PFSK-1 (cell line): ENCODE measurements around the gene ASTE1.

ENCODE experiments used
- FOXP2 ChIP-seq: optimal IDR thresholded peaks from 2 replicates; pipeline ENCODE3; 2011; ENCODE audit warnings: borderline replicate concordance, control low read depth, inconsistent platforms; ENCODE audit not compliant: insufficient read depth; ENCODE audit errors: extremely low read length, extremely low read depth
- POLR2AphosphoS5 ChIP-seq: IDR thresholded peaks from 2 replicates; pipeline ENCODE4 v1.6.1; 2012; ENCODE audit warnings: low read depth, mild to moderate bottlenecking, control low read depth, low read length, moderate library complexity
- SIN3A ChIP-seq: IDR thresholded peaks from 2 replicates; pipeline ENCODE4 v1.6.1; 2012; ENCODE audit warnings: mild to moderate bottlenecking, low read length, moderate library complexity, borderline replicate concordance; ENCODE audit not compliant: insufficient read depth
- TAF1 ChIP-seq: IDR thresholded peaks from 2 replicates; pipeline ENCODE4 v1.6.1; 2012; ENCODE audit warnings: low read length, control low read depth, borderline replicate concordance; ENCODE audit not compliant: insufficient read depth
- TF ChIP-seq, protein P1 (sequence below), 2 experiments: IDR thresholded peaks; 2 replicates each; pipeline versions ENCODE4 v1.6.1 to v1.8.0; 2011 to 2012; ENCODE audit warnings: low read depth in 2 of 2, low read length in 2 of 2, control low read depth in 1 of 2, inconsistent platforms in 1 of 2, mild to moderate bottlenecking in 1 of 2, moderate library complexity in 1 of 2; ENCODE audit not compliant: insufficient read depth in 1 of 2

The ASTE1 gene

DNA sequence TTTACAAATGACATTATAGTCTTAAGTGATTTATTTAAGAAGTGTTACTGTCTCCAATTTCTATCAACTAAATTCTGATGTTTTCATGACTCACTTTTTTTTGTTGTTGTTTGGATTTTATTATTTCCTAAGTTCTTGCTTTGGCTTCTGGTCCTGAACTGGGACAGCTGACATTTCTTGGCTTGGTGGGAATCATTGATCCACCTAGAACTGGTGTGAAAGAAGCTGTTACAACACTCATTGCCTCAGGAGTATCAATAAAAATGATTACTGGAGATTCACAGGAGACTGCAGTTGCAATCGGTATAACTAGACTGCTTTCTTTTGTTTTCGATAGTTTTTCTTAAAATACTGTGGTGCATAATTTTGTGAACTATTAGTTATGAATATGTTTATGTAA, 47.5 kb downstream of the ASTE1 start:
- no peak for TF ChIP-seq TAF1
- TF ChIP-seq FOXP2, result no peak
- TF ChIP-seq, protein P1, sequence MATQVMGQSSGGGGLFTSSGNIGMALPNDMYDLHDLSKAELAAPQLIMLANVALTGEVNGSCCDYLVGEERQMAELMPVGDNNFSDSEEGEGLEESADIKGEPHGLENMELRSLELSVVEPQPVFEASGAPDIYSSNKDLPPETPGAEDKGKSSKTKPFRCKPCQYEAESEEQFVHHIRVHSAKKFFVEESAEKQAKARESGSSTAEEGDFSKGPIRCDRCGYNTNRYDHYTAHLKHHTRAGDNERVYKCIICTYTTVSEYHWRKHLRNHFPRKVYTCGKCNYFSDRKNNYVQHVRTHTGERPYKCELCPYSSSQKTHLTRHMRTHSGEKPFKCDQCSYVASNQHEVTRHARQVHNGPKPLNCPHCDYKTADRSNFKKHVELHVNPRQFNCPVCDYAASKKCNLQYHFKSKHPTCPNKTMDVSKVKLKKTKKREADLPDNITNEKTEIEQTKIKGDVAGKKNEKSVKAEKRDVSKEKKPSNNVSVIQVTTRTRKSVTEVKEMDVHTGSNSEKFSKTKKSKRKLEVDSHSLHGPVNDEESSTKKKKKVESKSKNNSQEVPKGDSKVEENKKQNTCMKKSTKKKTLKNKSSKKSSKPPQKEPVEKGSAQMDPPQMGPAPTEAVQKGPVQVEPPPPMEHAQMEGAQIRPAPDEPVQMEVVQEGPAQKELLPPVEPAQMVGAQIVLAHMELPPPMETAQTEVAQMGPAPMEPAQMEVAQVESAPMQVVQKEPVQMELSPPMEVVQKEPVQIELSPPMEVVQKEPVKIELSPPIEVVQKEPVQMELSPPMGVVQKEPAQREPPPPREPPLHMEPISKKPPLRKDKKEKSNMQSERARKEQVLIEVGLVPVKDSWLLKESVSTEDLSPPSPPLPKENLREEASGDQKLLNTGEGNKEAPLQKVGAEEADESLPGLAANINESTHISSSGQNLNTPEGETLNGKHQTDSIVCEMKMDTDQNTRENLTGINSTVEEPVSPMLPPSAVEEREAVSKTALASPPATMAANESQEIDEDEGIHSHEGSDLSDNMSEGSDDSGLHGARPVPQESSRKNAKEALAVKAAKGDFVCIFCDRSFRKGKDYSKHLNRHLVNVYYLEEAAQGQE (IDR thresholded peaks at IDR 0.05; ENCODE audit: insufficient read depth in 1 of 2, low read depth in 2 of 2, low read length in 2 of 2), result no peak
- TF ChIP-seq SIN3A, result no peak
- no peak for TF ChIP-seq POLR2AphosphoS5

DNA sequence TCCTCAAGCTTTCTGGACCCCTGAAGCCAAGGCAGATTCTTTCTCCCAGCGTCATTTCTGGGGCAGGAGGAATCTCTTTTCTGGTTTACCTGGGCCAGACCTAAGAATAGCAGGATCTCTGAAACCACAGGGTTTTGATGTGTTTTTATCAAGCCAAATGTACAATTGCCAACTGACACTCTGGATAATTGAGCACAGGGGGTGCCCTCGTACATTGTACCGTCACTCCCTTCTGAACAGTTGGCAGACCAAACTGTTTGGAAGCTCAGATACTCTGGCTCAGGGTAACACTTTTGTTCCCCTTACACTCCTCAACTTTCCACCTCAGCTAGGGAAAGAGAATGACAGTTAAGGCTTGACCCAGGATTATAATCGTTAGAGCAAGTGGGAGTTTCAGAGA, 49.9 kb downstream of the ASTE1 start:
- TF ChIP-seq FOXP2 (no peak), SIN3A (no peak), TAF1 (no peak), POLR2AphosphoS5 (no peak)
- TF ChIP-seq, protein P1 (IDR thresholded peaks at IDR 0.05; ENCODE audit: insufficient read depth in 1 of 2, low read depth in 2 of 2, low read length in 2 of 2), result no peak

DNA sequence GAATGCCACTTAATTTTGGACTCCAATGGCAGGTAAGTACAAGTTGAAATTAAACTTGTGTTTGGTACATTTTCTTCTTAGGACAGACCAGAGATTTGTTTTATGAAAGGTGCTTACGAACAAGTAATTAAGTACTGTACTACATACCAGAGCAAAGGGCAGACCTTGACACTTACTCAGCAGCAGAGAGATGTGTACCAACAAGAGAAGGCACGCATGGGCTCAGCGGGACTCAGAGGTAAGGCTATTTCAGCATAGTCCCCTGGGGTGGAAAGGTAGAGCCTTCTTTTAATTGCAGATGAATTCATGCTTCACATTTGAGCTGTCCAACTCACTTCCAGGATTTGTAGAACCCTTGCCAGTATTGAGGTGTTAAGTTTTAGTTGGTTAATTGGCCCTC, 51.4 kb downstream of the ASTE1 start:
- TF ChIP-seq, protein P1 (IDR thresholded peaks at IDR 0.05; ENCODE audit: insufficient read depth in 1 of 2, low read depth in 2 of 2, low read length in 2 of 2), result no peak
- TF ChIP-seq FOXP2 (no peak), SIN3A (no peak), POLR2AphosphoS5 (no peak), TAF1 (no peak)

DNA sequence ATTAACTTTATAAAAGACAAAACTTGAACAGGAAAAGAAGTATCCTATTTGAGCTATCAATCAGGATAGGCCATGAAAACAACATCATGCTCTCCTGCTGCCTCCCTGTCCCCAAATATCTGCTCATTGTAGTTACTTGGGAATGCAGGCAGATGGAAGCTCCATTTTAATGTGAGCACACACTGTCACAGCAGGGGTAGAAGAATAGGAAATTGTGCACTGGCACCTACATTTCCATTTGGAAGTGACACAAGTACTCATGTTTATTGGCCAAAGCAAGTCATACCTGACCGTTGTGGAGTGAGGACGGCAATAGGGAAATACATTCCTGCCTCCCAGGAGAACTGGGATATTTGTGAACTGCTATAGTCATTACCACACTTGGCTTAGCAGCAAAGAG, 52.4 kb downstream of the ASTE1 start:
- TF ChIP-seq FOXP2 (no peak), POLR2AphosphoS5 (no peak), SIN3A (no peak), TAF1 (no peak)
- TF ChIP-seq, protein P1 (IDR thresholded peaks at IDR 0.05; ENCODE audit: insufficient read depth in 1 of 2, low read depth in 2 of 2, low read length in 2 of 2), result no peak

DNA sequence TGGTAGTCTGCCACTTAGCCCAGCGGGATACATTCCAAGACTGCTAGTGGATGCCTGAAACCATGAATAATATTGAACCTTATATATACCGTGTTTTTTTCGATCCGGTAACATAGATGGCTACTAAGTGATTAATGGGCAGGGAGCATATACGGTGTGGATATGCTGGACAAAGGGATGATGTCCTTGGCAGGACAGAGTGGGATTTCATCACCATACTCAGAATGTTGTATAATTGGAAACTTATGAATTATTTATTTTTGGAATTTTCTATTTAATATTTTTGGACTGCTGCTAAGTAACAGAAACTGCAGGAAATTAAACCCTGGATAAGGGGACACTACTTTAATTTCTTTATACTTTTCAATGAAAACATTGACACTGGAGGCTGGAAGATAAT, 53.2 kb downstream of the ASTE1 start:
- TF ChIP-seq TAF1 (no peak), POLR2AphosphoS5 (no peak), SIN3A (no peak), FOXP2 (no peak)
- TF ChIP-seq, protein P1 (IDR thresholded peaks at IDR 0.05; ENCODE audit: insufficient read depth in 1 of 2, low read depth in 2 of 2, low read length in 2 of 2), result no peak
